HG03354 (cell line): ENCODE measurements around the gene ARHGEF10L.

ENCODE experiments used
- ATAC-seq: cut with Tn5 transposase; IDR thresholded peaks from one replicate; pipeline ENCODE4 v1.9.1; 2021; ENCODE audit warnings: mild to moderate bottlenecking; ENCODE audit not compliant: unreplicated experiment, poor library complexity, severe bottlenecking

Gene ARHGEF10L

DNA sequence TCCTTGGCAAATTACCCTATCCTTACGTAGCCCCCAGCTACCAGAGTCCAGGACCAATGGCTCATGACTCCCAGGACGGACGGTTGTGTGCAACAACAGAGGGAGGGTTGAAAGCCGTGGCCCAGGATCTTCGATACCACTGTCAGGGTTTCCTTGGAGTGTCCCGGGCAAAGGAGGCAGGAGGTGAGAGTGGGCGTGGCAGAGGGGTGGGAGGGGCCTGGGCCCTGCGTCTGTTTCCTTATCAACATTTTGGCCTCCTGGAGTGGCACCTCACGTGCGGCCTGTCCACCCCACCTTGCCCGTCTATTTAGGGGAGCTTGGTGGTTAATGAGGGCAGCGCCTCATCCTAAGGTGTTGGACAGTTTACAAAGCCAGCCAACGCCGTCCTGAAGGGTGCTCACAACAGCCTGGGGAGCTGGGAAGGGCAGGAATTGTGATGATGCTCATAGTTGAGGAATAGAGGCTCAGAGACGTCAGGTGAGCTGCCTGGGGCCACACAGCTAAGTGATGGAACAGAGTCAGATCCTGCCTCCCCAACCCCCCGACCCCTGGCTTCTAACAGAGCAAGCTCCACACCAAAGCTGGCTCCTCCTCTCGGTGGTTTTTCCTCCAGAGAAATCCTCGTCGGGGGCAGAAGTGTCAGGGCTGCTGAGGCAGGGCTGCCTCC lies 17.4 kb upstream of the ARHGEF10L start:
- no peak for ATAC-seq

DNA sequence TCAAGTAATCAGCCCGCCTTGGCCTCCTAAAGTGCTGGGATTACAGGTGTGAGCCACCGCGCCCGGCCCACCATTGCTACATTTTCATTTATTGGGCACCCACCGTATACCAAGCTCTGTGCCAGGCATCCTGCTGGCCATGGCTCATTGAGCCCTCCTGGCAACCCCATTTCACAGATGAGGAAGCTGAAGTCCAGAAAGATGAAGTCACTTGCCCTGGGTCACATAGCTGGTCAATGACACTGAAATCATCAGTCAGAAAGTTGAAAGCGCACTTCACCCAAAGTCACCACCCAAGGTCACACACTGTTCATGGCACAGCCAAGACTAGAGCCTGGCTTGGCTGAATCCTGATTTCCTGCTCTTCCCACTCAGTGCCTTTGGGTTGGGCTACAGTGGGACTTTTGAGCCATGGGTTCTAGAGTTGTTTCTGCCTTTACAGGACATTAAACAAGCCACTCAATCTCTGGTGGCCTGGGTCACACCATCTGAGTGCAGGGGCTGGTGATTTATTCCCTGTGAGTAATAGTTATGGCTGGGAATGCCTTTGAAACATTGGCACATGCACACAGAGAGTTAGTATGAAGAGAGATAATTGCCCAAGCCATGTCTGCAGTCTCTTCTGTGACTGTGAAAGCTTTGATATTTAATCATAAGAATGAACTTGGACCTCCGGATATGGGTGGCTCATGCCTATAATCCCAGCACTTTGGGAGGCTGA lies 16.0 kb upstream of the ARHGEF10L start:
- ATAC-seq: no peak

GRCh38 chr1:17524645-17525044 lies 14.9 kb upstream of the ARHGEF10L start:
- no peak for ATAC-seq

DNA sequence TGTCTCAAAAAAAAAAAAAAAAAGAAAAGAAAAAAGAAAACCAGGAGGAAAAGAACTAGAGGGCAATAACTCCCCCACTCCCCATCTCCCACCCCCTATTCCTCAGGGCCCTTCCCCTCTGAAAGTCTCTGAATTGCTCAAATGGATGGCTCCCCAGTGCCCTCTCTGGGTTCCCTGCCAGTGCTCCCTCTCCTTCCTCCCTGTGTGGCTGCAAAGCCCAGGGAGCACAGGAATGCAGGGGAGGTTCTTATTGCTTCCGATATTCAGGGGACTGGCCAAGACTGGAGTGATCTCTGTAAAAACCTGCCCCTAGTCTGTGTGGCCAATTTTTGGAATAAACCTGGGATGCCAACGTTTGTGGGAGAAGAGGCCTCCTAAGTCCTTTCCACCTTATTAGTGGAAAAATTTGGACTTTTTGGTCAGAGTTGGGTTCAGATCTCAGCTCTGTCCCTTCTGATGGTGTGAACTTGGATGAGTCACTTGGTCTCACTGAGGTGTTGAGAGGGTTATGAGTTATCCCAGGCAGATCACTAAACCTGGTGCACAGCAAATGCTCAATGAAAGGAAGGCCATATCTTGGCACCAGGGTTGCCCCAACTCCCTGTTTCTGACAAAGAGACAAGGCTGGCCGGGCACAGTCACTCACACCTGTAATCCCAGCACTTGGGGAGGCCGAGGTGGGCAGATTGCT lies 13.4 kb upstream of the ARHGEF10L start:
- ATAC-seq: no peak

- no peak for ATAC-seq
Observed at GRCh38 chr1:17527036-17527914, 12.2 kb upstream of the ARHGEF10L start.

- no peak for ATAC-seq
Observed at GRCh38 chr1:17529381-17529780, 10.1 kb upstream of the ARHGEF10L start.

DNA sequence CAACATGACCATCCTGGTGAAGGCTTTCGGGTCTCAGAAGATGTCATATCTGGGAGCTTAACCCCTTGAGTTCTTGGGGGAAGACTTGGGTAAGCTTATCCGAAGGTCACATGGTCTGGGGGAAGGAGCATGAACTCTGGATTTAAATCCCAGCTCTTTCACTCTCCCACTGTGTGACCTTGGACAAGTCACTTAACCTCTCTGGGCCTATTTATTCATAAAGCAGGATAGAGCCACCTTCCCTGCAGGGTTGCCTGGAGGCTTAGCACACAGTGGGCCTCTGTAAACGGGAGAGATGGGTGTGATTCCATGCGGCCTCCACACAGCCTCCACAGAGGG lies 8.2 kb upstream of the ARHGEF10L start:
- no peak for ATAC-seq

DNA sequence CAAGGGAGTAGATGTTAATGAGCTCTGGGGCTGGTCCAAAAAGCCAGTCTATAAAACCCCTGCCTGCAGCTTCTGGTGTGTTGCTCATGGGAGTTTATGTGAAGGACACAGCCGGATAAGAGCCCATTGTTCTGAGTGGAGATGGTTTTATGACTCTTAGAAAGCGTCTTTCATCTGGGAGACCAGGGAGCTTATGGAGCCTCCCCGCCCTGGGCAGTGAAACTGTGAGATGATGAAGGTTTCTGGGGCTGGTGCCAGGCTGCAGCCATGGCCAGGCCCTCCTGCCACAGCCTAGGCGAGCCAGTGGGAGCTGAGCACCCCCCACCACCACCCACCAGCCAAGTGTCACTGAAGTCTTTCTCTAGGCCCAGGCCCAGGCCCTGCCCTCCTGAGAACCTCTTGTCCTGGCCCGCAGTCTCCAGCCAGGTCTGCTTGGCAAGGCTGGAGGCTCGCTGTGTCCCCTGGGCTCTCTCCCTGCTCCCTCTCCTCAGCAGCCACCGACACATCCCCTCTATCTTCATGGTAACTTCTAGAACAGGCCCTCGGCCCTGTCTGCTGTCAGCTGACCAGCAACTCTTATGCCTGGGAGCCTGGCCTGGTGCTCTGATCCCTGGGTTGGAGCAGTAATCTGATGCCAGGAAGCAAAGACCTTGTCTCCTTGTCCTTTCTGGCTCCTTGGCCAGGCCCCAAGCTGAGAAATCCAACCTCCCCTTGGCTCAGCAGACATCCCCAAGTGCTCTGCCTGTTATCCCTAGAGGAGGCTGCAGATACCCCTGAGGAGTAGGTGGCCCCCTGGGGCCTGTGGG lies 7.6 kb upstream of the ARHGEF10L start:
- no peak for ATAC-seq

- no peak for ATAC-seq
Observed at GRCh38 chr1:17533201-17533600, 6.3 kb upstream of the ARHGEF10L start.

GRCh38 chr1:17535300-17535936 lies 4.1 kb upstream of the ARHGEF10L start:
- no peak for ATAC-seq

DNA sequence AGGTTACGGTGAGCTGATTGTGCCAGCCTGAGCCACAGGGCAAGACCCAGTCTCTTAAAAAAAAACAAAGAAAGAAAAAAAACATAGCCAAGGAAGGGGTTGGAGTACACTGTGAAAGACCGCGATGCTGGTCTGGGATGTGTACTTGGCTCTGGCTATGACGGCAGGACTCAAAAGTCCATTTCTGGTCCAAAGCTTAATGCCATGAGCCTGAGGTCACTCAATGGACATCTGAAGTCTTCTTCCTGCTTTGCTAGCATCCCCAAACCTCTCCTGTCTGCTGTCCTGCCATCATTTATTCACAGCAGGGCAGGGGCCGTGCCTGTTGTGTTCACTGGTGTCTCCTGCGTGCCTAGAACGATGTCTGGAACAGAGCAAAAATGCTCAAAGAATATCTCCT lies 1.5 kb upstream of the ARHGEF10L start:
- ATAC-seq: no peak

- ATAC-seq: no peak
Observed at GRCh38 chr1:17538428-17539117, 925 bp upstream of the ARHGEF10L start.

DNA sequence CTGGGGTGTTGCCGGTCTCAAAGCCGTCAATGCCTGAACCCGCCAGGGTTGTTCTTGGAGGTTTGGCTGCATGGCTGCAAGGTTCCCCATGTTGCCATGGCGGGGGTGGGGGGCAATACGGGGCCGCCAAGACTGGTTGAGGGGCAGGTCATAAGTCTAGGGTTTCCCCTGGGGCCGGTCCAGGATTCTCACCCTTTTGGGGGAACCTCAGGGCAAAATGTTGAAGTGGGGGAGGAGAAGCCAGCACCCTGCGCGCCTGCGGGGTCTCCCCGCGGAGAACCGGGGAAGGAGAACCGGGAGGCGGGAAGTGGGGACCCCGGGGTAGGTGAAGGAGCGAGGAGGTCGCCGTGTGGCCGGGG lies 401 bp upstream of the ARHGEF10L start:
- no peak for ATAC-seq

- ATAC-seq: no peak
Observed at GRCh38 chr1:17540255-17541001, 930 bp downstream of the ARHGEF10L start.

- ATAC-seq: no peak
Observed at GRCh38 chr1:17542645-17543044, 3.1 kb downstream of the ARHGEF10L start.

DNA sequence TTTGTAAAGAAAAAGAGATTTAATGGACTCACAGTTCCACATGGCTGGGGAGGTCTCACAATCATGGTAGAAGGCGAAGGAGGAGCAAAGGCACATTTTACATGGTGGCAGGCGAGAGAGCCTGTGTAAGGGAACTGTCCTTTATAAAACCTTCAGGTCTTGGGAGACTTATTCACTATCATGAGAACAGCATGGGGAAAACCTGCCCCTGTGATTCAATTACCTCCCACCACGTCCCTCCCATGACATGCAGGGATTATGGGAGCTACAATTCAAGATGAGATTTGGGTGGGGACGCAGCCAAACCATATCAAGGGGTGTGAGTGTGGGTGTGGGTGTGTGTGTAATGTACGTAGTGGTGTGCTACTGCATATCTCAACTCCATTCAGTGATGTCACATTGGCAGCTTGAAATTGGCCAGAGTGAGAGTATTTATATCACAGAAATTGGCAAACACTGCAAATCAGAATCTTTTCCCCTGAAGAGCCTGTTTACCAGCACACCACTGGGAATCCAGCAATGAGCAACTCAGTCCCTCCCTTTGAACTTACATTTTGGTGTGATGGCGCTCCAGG lies 5.4 kb downstream of the ARHGEF10L start:
- no peak for ATAC-seq

DNA sequence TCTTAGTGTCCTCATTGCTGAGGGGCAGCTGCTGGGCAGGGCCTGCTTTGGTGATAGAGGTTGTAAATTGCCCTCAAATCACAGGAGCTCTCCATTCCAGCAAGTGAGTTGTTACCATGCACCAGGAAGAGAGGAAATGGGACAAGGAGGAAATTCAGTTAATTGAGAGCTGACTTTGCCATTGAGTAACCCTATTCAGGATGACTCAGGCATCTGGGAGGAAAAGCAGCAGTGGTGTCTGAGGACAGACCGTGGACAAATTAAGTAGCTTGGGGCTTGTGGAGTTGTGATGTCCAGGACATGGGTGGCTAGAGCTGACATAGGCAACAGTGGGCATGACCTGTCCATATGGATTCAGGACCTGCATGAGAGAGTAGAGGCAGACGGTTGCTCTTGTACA lies 5.9 kb downstream of the ARHGEF10L start:
- ATAC-seq: no peak
